WI38 (cell line): ENCODE measurements around the gene NFASC.

Source experiments
- H3K4me3 ChIP-seq: 2 replicates; pipeline ENCODE4 v1.5.1; 2011; ENCODE audit warnings: low read depth, mild to moderate bottlenecking, control low read depth, low read length
- CTCF ChIP-seq: IDR thresholded peaks from 2 replicates; pipeline ENCODE4 v1.5.1; 2012; ENCODE audit warnings: low read depth, mild to moderate bottlenecking, control low read depth, low read length

NFASC gene

GRCh38 chr1:204841798-204842197, 28.9 kb upstream of the NFASC start:
- TF ChIP-seq CTCF, result no peak

GRCh38 chr1:204842369-204842768, 28.3 kb upstream of the NFASC start:
- H3K4me3 ChIP-seq, result no peak overlapping the region
- no peak for TF ChIP-seq CTCF

More at GRCh38 chr1:204841798-204842197, 28.9 kb upstream of the NFASC start:
- no peak overlapping the region for H3K4me3 ChIP-seq

- TF ChIP-seq CTCF, result no peak
Measured at GRCh38 chr1:204842892-204843291, 27.8 kb upstream of the NFASC start.

GRCh38 chr1:204846546-204846945, 24.1 kb upstream of the NFASC start:
- no peak overlapping the region for H3K4me3 ChIP-seq
- TF ChIP-seq CTCF, result no peak

More at GRCh38 chr1:204842892-204843291, 27.8 kb upstream of the NFASC start:
- no peak overlapping the region for H3K4me3 ChIP-seq

GRCh38 chr1:204848579-204848978, 22.1 kb upstream of the NFASC start:
- no peak for TF ChIP-seq CTCF
- no peak overlapping the region for H3K4me3 ChIP-seq

GRCh38 chr1:204852854-204853253, 17.8 kb upstream of the NFASC start:
- H3K4me3 ChIP-seq, result no peak overlapping the region
- no peak for TF ChIP-seq CTCF

- TF ChIP-seq CTCF, result no peak
- no peak overlapping the region for H3K4me3 ChIP-seq
Measured at GRCh38 chr1:204853436-204853835, 17.2 kb upstream of the NFASC start.
